Endothelial cell of umbilical vein (primary cell): ENCODE measurements around the gene SLC46A1. TPM values are rescaled to one million over a fixed set of nuclear protein-coding genes. Genes with fewer than 3 reads are reported as not detected.

Experiments used
- BruUV-seq: library from RNA; stranded (reverse); fragments of 400-500 nt; replicated peaks from 2 replicates; lab custom pipeline; 2021; lab: Mats Ljungman, UMichigan
- CTCF ChIA-PET: fragments of 300-600, 350-600 bp; sonication (Branson Sonifier 250); formaldehyde crosslinking; loops from one replicate; lab custom pipeline; 2021; ENCODE audit warnings: antibody characterized with exemption, inconsistent platforms; lab: Charles Lee
- POLR2A ChIA-PET: fragments of 300-600, 350-600 bp; sonication (Branson Sonifier 250); formaldehyde crosslinking; loops from one replicate; lab custom pipeline; 2021; ENCODE audit warnings: antibody characterized with exemption, inconsistent platforms; lab: Charles Lee
- DNase-seq: peaks from one replicate; pipeline ENCODE4 v3.0.0-alpha.2; 2011; ENCODE audit warnings: low read depth, low spot score
- FAIRE-seq: peaks from 2 replicates; lab custom pipeline; 2011; peaks lifted over from hg19 to GRCh38; lab: Jason Lieb, UNC
- H2AFZ ChIP-seq: 2 replicates; pipeline ENCODE4 v1.6.0; 2012; ENCODE audit warnings: low read depth, low read length, control low read depth, inconsistent platforms
- H3K27ac ChIP-seq: 2 replicates; pipeline ENCODE4 v1.5.1; 2011; ENCODE audit warnings: low read depth, mild to moderate bottlenecking, control low read depth, low read length, moderate library complexity; ENCODE audit not compliant: insufficient read depth
- H3K27me3 ChIP-seq, 2 experiments: 2 replicates each; pipeline versions ENCODE4 v1.6.0 to v1.6.1; 2011; ENCODE audit warnings: low read length in 2 of 2, mixed read lengths in 1 of 2; ENCODE audit not compliant: control insufficient read depth in 2 of 2, insufficient read depth in 2 of 2
- H3K36me3 ChIP-seq, 2 experiments: 2 replicates in 1 of 2; 3 replicates in 1 of 2; pipeline ENCODE4 v1.5.1; 2011; ENCODE audit warnings: low read length in 2 of 2, mild to moderate bottlenecking in 1 of 2, moderate library complexity in 1 of 2; ENCODE audit not compliant: control insufficient read depth in 2 of 2, insufficient read depth in 2 of 2; ENCODE audit errors: extremely low read depth in 1 of 2
- H3K4me1 ChIP-seq: 3 replicates; pipeline ENCODE4 v1.5.1; 2011; ENCODE audit warnings: mild to moderate bottlenecking, low read length; ENCODE audit not compliant: control insufficient read depth, insufficient read depth; ENCODE audit errors: extremely low read depth
- H3K4me2 ChIP-seq: 2 replicates; pipeline ENCODE4 v1.6.1; 2011; ENCODE audit warnings: low read length, control low read depth, mixed read lengths; ENCODE audit not compliant: insufficient read depth
- H3K4me3 ChIP-seq, 3 experiments: fragments of 200-600 bp in 1 of 3; sonication (generic), shearing (Covaris generic) in 1 of 3; replicated peaks in 1 of 3; 2 replicates each; pipeline ENCODE4 v1.5.1; 2011 to 2016; ENCODE audit warnings: control low read depth in 3 of 3, low read length in 3 of 3, mild to moderate bottlenecking in 2 of 3, inconsistent platforms in 1 of 3, low read depth in 1 of 3, moderate library complexity in 1 of 3; ENCODE audit not compliant: insufficient read depth in 1 of 3
- H3K79me2 ChIP-seq: 2 replicates; pipeline ENCODE4 v1.6.0; 2012; ENCODE audit warnings: low read length, inconsistent platforms; ENCODE audit not compliant: control insufficient read depth, insufficient read depth
- H3K9ac ChIP-seq: replicated peaks from 2 replicates; pipeline ENCODE3; 2011; ENCODE audit warnings: low read length, control low read depth; ENCODE audit not compliant: insufficient read depth; ENCODE audit errors: extremely low read depth
- H3K9me1 ChIP-seq: replicated peaks from 3 replicates; pipeline ENCODE4 v1.6.0; 2011; ENCODE audit warnings: mild to moderate bottlenecking, low read length; ENCODE audit not compliant: control insufficient read depth, insufficient read depth; ENCODE audit errors: extremely low read depth
- H3K9me3 ChIP-seq: replicated peaks from 2 replicates; pipeline ENCODE4 v1.5.1; 2012; ENCODE audit warnings: low read length, inconsistent platforms; ENCODE audit not compliant: control insufficient read depth, insufficient read depth
- H4K20me1 ChIP-seq: replicated peaks from 2 replicates; pipeline ENCODE3; 2011; ENCODE audit warnings: mild to moderate bottlenecking, low read length; ENCODE audit not compliant: control insufficient read depth, insufficient read depth; ENCODE audit errors: extremely low read depth
- CTCF ChIP-seq, 2 donors: IDR thresholded peaks; 1 replicate in 1 of 2; 2 replicates in 1 of 2; pipeline ENCODE4 v1.5.1; 2011; ENCODE audit warnings: low read length in 2 of 2, mild to moderate bottlenecking in 2 of 2, moderate library complexity in 2 of 2, control low read depth in 1 of 2, inconsistent platforms in 1 of 2, low read depth in 1 of 2; ENCODE audit not compliant: insufficient read depth in 1 of 2; ENCODE audit errors: extremely low read depth in 1 of 2
- GATA2 ChIP-seq: IDR thresholded peaks from 2 replicates; pipeline ENCODE4 v1.7.0; 2011; ENCODE audit warnings: low read depth, mild to moderate bottlenecking, moderate library complexity, mixed read lengths, low read length; ENCODE audit not compliant: insufficient read length, insufficient read depth
- JUN ChIP-seq: IDR thresholded peaks from 2 replicates; pipeline ENCODE4 v1.6.1; 2011; ENCODE audit warnings: borderline replicate concordance, low read depth; ENCODE audit not compliant: insufficient read length, insufficient read depth
- MAX ChIP-seq: IDR thresholded peaks from 2 replicates; pipeline ENCODE4 v1.6.1; 2011; ENCODE audit not compliant: insufficient read depth, insufficient read length
- MYC ChIP-seq: IDR thresholded peaks from one replicate; pipeline ENCODE4 v1.6.1; 2011; ENCODE audit warnings: mild to moderate bottlenecking, low read depth, low read length
- POLR2AphosphoS5 ChIP-seq: IDR thresholded peaks from 2 replicates; pipeline ENCODE4 v1.6.1; 2012; ENCODE audit warnings: low read depth, mild to moderate bottlenecking, control low read depth, low read length, moderate library complexity; ENCODE audit not compliant: insufficient read depth
- dilution Hi-C: fragments of 300-500 bp; cut with MboI; formaldehyde crosslinking; loops from one replicate; pipeline ENCODE4 v1.15.0; 2019; ENCODE audit warnings: low sequenced_read_pairs; ENCODE audit not compliant: extremely low pct_ligation_motif_present
- intact Hi-C: fragments of 100-400 bp; cut with micrococcal nuclease; formaldehyde crosslinking; loops from one replicate; pipeline ENCODE4 v1.10.0; 2022
- polyA plus RNA-seq, 4 experiments: library from polyadenylated mRNA; depleted of rRNA in 3 of 4; stranded (reverse) in 3 of 4; unstranded in 1 of 4; fragments of >200 nt; gene quantifications; 2 replicates each; pipeline versions ENCODE4 v1.2.1 to v1.2.3, GENCODE V29; 2011 to 2012; ENCODE audit warnings: missing spikeins in 1 of 4
- total RNA-seq: library from RNA; stranded (reverse); gene quantifications from 2 replicates; pipeline ENCODE4 v1.2.3, GENCODE V29; 2021

SLC46A1 gene
- total and polyA plus RNA-seq, 2 donors (not counting 3 experiments of a cell fraction or from before 2014, with no cell fraction given) = 2.6 to 4.1 TPM

GRCh38 chr17:28371245-28372202 is 34.5 kb downstream of the SLC46A1 start, which contains the start of gene SARM1:
TSS of gene SARM1 (plus strand) at chr17:28371694. CDS start at chr17:28372033, 339 bp downstream.
- Histone ChIP-seq H3K36me3 (no peaks in the 10 kb centered on the region), H4K20me1 (no peaks in the 10 kb centered on the region), H3K27ac (no peak within 1 kb of the TSS), H3K4me1 (peaks cover 13% of the 10 kb centered on the region), H2AFZ (peak within 1 kb of the TSS; percentile 45), H3K9ac (no peak within 1 kb of the TSS), H3K27me3 (no peaks in the 10 kb centered on the region), H3K4me3 (peak within 1 kb of the TSS; percentile 35 to 52 (median 45)), H3K9me1 (no peaks in the 10 kb centered on the region), H3K9me3 (no peaks in the 10 kb centered on the region), H3K79me2 (no peaks in the 10 kb centered on the region), H3K4me2 (peak within 1 kb of the TSS; percentile 80)
- CTCF ChIA-PET = interaction anchor here (6.7 kb wide), 1 partner anchor 45 kb away, joined by 36 read pairs; no protein-coding TSS in a partner anchor
- peak; percentile 88 for DNase-seq
- dilution Hi-C loops (no loop called here), intact Hi-C loops (no loop called here)
- no peak for TF ChIP-seq JUN
- TF ChIP-seq MAX = peak; percentile 75
- BruUV-seq = no TSS peak
- POLR2A ChIA-PET = interaction anchor here (0.6 to 1.6 kb wide), 2 partner anchors 25 to 36 kb away, joined by 3 to 4 read pairs; partner anchors contain the start of genes IFT20 and TNFAIP1
- FAIRE-seq = peak; percentile 86

- ChIA-PET POLR2A (interaction anchor here (1.6 kb wide), 1 partner anchor 24 kb away, joined by 4 read pairs; no protein-coding TSS in a partner anchor), CTCF (interaction anchor here (6.7 kb wide), 1 partner anchor 46 kb away, joined by 36 read pairs; no protein-coding TSS in a partner anchor)
- Histone ChIP-seq H3K9me3 (no peaks in the 10 kb centered on the region), H3K4me2 (peak overlapping the region; percentile 74), H3K9ac (no peak overlapping the region), H2AFZ (no peak overlapping the region), H4K20me1 (no peaks in the 10 kb centered on the region), H3K36me3 (no peaks in the 10 kb centered on the region), H3K4me3 (no peak overlapping the region), H3K79me2 (no peaks in the 10 kb centered on the region), H3K27me3 (no peaks in the 10 kb centered on the region), H3K9me1 (no peaks in the 10 kb centered on the region), H3K27ac (no peak overlapping the region), H3K4me1 (peaks cover 13% of the 10 kb centered on the region)
- dilution Hi-C loops = no loop called here
- intact Hi-C loops = loop anchor here (1.0 kb wide), 1 partner anchor 13 kb away; the partner anchor contains the start of gene POLDIP2
- BruUV-seq = no TSS peak
- DNase-seq = no peak
- FAIRE-seq = no peak
- TF ChIP-seq MAX (no peak), JUN (no peak), POLR2AphosphoS5 (no peak), GATA2 (no peak), CTCF (IDR thresholded peaks at IDR 0.05; ENCODE audit: extremely low read depth in 1 of 2, insufficient read depth in 1 of 2, low read depth in 1 of 2, low read length in 2 of 2) (no peak), MYC (no peak)
These were observed 35.3 kb downstream of the SLC46A1 start for GRCh38 chr17:28370744-28371103.
